ENCODE data around the gene ACE.

Gene ACE

GRCh38 chr17:63474586-63475460 lies 2.0 kb upstream of the ACE start:
- DNase-seq (ENCODE audit: low read depth in 2 of 2), result no peak

- no peak for DNase-seq (ENCODE audit: low read depth in 2 of 2)
Measured at GRCh38 chr17:63475491-63476412, 1.1 kb upstream of the ACE start.

DNA sequence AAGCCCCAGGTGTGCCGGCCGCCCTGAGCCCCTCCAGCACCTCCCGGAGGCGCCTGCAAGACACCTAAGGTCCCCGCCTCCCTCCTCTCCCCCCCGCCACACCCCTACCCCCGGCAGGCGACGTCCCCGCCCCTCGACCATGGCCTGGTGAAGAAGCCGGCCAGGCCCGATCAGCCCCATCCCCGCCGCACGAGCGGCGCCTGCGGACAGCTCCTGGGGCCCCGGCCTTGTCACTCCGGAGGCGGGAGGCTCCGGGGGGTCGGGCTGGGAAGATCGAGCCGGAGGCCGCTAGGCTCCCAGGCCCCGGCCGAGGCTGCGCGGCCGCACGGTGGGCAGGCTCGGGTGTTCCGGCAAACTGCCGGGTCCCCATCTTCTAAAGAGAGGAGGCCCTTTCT lies 405 bp upstream of the ACE start:
- DNase-seq (ENCODE audit: low read depth in 2 of 2), result no peak

GRCh38 chr17:63477480-63478440 lies 899 bp downstream of the ACE start:
- DNase-seq (ENCODE audit: low read depth in 2 of 2), result no peak

DNA sequence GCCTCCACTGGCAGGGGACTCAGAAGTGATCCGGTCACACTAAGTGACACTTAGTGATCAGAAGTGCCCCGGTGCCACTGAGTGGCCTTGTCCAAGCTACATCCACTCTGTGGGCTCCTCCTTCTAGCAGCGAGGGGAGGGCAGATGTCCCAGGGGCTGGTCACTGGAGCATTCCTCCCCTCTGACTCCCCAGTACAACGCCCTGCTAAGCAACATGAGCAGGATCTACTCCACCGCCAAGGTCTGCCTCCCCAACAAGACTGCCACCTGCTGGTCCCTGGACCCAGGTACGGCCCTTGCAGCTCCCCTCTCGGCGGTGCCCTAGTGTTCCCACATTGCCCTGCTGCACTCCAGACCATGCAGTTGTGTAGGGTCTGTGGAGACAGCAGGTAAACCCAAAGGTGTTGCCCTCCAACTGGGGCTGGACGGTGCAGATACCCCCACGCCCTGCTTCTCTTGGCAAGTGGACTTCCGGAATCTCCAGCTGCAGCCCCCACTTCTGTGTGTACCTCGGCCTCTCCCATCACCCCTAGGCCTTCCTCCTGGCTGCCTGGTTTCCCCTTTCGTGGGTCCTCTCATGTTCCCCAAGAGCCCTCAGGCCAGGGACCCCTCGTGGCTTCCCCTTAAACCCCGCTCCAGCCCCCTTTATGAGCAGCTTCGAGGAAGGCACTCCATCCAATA lies 2.1 kb downstream of the ACE start:
- peak; percentile 41 to 49 for DNase-seq (ENCODE audit: low read depth in 2 of 2)

- DNase-seq (ENCODE audit: low read depth in 2 of 2), result no peak
Measured at GRCh38 chr17:63479495-63480184, 2.8 kb downstream of the ACE start.

DNA sequence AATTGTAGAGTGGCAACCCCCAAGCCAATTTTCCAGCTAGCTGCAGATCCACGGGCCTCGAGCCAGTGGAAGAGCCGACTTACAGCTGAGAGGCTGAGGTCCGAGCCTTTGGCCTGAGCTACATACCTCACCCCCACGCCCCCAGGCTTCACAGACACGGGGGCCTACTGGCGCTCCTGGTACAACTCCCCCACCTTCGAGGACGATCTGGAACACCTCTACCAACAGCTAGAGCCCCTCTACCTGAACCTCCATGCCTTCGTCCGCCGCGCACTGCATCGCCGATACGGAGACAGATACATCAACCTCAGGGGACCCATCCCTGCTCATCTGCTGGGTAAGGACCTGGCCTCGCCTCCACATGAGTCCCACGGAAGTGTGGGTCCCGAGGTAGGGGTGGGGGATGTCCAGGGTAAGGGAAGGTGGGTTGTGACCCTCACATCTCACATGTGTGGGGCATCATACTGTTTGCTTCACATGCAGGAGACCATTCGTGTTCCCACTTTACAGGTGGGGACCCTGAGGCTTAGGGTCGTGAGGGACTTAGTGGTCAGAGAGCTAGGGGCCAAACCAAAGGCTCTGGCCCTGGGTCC lies 3.4 kb downstream of the ACE start:
- no peak for DNase-seq (ENCODE audit: low read depth in 2 of 2)

DNA sequence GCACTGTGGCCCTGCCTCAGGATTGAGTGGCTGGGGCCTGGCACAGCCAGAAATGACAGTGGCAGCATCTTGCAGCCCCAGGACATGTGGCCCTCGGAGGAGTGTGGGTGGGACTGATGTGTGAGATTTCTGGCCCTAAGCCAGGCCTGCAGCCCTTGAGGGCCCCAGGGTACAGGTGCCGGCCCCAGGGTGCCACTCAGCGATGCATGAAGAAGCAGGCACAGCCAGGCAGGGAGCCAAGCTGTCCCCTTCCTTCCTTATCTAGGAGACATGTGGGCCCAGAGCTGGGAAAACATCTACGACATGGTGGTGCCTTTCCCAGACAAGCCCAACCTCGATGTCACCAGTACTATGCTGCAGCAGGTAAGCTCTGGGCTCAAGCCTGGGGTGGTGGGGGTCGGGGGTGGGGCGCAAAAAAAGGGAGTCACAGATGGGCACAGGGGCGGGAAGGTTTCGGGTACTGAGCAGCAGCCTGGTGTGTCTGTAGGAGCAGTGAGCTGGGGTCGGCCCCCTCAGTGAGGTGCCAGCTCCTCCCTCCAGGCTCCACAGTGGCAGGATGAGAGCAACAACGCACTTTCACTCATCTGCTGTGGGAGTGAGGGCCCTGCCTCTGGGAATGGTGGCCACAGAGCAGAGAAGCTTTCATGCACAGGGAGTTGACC lies 4.1 kb downstream of the ACE start:
- no peak for DNase-seq (ENCODE audit: low read depth in 2 of 2)

DNA sequence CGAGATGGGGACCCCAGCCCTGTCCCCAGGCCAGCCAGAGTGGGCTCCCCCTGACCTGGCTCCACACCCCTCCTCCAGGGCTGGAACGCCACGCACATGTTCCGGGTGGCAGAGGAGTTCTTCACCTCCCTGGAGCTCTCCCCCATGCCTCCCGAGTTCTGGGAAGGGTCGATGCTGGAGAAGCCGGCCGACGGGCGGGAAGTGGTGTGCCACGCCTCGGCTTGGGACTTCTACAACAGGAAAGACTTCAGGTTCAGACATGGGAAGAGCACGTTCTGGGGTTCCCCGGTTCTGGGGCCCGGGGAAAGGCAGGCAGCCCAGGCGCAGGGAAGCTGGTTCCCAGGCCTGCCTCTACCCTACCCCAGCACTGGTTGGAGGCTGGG lies 4.6 kb downstream of the ACE start:
- no peak for DNase-seq (ENCODE audit: low read depth in 2 of 2)

GRCh38 chr17:63482509-63482908 lies 5.6 kb downstream of the ACE start:
- DNase-seq (ENCODE audit: low read depth in 2 of 2), result no peak

- DNase-seq (ENCODE audit: low read depth in 2 of 2), result no peak
Measured at GRCh38 chr17:63483038-63483437, 6.2 kb downstream of the ACE start.

GRCh38 chr17:63483655-63484575 lies 7.1 kb downstream of the ACE start:
- no peak for DNase-seq (ENCODE audit: low read depth in 2 of 2)

GRCh38 chr17:63486317-63487013 lies 9.6 kb downstream of the ACE start:
- no peak for DNase-seq (ENCODE audit: low read depth in 2 of 2)

GRCh38 chr17:63487014-63487339 lies 10.1 kb downstream of the ACE start:
- DNase-seq (ENCODE audit: low read depth in 2 of 2), result no peak

DNA sequence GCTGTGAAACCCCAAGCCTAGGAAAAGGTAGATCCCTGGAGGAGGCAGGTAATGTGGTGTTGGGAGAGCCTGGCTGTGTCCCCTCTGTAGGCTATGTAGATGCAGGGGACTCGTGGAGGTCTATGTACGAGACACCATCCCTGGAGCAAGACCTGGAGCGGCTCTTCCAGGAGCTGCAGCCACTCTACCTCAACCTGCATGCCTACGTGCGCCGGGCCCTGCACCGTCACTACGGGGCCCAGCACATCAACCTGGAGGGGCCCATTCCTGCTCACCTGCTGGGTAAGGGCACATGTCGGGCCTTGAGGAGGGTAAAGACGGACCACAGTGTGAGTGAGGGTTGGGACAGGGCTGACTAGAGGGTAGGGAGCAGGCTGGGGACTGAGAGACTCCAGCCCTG lies 12.0 kb downstream of the ACE start:
- no peak for DNase-seq (ENCODE audit: low read depth in 2 of 2)

- no peak for DNase-seq (ENCODE audit: low read depth in 2 of 2)
Measured at GRCh38 chr17:63489291-63489690, 12.4 kb downstream of the ACE start.

DNA sequence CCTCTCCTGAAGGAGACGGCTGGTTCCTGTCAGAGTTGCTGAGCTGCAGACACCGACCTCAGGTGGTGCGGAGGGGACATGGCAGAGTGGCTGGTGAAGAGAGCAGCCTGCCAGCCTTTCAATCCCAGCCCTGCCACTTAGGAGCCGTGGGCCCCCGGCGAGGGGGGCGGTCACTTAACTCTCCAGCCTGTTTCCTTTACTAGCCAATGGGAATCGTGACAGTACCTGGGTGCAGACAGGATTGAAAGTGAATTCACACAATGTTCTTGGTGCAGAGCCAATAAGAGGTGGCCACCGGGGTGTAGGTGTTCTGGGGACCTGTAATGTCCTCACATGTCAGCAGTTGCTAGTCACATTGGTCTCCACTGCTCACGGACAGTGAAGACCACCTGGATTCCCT lies 13.5 kb downstream of the ACE start:
- DNase-seq (ENCODE audit: low read depth in 2 of 2), result no peak

DNA sequence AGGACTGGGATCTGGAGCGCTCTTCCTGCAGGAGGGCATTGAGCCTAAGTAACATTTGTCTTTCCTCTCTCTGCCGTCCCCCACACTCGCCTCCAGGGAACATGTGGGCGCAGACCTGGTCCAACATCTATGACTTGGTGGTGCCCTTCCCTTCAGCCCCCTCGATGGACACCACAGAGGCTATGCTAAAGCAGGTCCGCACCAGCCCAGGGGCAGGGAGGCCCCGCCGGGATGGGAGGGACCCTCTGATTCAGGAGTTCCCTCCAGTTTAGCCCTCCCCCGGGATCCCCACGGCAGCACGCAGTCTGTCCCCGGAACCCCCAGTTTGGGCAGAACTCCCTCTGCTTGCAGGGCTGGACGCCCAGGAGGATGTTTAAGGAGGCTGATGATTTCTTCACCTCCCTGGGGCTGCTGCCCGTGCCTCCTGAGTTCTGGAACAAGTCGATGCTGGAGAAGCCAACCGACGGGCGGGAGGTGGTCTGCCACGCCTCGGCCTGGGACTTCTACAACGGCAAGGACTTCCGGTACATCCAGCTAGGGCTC lies 14.1 kb downstream of the ACE start:
- no peak for DNase-seq (ENCODE audit: low read depth in 2 of 2)

Measured in stimulated activated CD8-positive, alpha-beta memory T cell treated with anti-CD3 and anti-CD28 coated beads, Interleukin-2, amount 100 ng/mL, for 1 hour (primary cell).